SHP77 treated with DMSO at 0.1 percent for 48 hours (cell line): ENCODE measurements around the gene WLS.
"Not testable (repeated sequence)": the region's sequence is repeated elsewhere in the genome, so short reads cannot be mapped to it uniquely, and the experiment has no call there.

Source experiments
- DNase-seq: peaks from one replicate; lab custom pipeline; 2025; lab: John Stamatoyannopoulos, UW

Gene WLS

DNA sequence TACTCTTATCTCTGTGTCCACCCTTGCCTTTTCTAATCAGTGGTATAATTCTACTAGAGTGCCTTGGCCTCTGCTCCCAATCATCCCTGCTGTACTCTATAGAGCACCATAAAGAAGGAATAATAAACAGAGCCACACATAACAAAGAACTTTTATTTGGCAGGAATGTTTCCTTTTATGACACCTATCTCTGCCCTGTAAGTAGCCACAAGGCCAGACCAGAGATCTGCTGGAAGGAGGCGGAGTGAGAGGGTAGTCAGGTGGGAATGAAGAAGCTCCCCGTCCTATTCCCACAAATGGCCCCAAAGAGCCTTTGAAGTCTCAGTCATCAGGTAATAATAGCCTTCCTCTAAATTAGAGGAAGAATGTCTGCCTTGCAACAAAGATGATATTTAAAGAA is 32.7 kb downstream of the WLS start:
- DNase-seq: no peak

GRCh38 chr1:68198752-68199151 is 33.6 kb downstream of the WLS start:
- no peak for DNase-seq

- peak; percentile 96 for DNase-seq
Measured at GRCh38 chr1:68197891-68198290, 34.4 kb downstream of the WLS start.

DNA sequence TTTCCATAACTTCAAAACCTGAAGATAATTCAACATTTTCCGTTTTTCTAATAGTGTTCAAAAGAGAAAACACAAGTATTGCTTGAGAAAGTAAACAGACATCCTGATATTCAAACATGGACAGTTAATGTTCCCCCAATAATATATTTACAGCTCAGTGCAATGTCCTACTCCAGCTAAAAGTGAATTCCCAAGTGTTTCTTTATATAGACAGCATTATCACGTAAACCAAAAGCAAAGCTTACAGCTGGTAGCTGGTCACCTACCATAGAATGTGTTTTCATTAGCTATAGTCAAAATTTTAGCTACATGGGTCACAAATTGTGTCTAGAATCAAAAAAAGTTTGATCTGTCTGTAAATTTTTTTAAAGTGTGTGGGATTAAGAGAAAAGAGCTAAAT is 34.9 kb downstream of the WLS start:
- DNase-seq: peak; percentile 80

GRCh38 chr1:68196676-68197075 is 35.6 kb downstream of the WLS start:
- DNase-seq: no peak

DNA sequence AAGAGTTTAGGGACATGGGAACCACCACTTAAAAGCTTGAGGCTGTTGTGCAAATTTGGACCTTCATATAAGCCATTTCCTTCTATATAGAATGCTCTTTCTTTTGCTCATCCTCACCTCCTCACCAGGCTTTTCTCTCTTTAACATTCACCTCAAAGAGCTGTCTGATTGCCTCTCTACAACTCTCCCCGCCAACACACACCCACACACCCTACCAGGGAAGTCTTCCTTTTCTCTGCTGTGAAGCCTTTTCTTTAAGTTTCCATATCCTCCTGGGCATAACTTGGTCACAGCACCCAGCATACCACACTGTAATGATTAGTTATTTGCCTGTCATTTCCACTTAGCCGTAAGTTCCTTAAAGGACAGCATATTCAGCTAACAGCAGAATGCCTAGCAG is 40.6 kb downstream of the WLS start:
- DNase-seq: no peak

DNA sequence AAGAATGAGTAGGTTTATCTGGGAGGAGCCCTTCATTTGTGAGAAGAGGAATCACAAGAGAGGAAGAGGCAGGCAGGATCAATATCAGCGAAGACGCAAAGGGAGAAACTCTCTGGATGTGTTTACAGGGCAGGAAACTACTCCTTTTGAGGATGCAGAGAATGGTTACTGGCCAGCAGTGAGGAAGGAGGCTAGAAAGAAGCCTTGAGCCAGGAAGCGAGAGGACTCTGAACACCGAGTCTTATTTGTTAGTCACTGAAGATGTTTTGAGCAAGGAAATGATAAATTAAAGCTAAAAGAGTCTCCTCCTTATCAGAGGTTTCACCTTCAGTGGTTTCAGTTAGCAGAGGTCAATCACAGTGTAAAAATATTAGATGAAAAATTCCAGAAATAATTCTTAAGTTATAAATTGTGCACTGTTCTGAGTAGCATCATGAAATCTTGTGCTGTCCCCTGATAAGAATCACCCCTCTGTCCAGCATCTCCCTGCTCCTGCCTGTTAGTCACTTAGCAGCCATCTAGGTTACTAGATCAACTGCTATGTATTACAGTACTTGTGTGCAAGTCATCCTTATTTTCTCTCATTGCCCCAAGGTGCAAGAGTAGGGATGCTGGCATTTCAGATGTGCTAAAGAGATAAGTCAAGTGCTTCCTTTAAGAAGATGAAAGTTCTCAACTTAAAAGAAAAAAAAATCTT is 43.5 kb downstream of the WLS start:
- DNase-seq: no peak

- DNase-seq: no peak
Measured at GRCh38 chr1:68188060-68188538, 44.2 kb downstream of the WLS start.

DNA sequence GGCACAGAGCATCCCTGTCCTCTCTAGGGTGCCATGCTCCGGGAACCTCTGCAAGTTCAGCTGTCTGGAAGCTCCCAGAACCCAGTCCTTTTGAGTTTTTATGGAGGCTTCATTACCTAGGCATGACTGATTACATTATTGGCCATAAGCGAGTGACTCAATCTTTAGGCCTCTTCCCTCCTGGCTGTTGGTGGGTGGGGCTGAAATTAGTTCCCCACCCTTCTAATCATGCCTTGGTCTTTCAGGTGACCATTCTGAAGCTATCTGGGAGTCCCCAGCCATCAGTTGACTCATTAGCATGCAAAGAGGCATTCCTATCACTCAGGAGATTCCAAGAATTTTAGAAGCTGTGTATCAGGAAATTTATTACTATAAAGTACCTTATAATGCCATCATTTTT is 46.6 kb downstream of the WLS start:
- no peak for DNase-seq

DNA sequence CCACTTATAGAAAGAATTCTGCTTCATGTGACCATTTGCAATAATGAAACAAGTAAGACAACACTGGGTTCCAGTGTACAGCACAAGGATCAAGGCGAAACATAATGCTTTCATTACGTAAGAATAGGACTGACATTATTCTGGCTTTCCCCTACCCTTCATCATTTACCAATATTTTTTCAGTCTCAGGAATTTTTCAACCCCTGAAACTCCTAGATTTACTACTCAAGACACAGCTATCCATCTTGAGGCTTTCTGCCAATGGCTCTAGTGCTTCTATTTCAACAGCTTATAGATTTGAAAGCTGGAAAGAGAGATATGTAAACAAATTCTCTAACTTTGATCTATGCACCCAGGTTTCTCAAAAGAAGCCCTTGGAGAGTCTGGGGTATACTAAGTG is 48.4 kb downstream of the WLS start:
- no peak for DNase-seq

DNA sequence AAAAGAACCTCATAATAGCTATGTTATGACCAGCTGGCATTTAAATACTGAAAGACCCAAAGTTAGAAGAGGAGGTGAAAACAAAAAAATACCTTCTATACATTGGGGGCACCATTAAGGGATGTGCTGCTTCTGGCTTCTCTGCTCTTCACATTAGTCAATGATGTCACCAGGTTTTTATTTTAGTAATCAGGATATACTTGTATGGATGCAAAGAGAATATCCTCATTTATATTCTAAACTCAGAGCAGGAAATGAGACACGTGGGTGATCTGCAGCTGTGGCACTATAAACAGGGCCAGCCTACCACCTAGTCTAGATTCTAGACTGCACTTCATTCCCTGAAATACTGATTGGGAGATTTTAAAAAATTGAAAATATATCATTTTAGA is 51.2 kb downstream of the WLS start:
- DNase-seq: no peak

DNA sequence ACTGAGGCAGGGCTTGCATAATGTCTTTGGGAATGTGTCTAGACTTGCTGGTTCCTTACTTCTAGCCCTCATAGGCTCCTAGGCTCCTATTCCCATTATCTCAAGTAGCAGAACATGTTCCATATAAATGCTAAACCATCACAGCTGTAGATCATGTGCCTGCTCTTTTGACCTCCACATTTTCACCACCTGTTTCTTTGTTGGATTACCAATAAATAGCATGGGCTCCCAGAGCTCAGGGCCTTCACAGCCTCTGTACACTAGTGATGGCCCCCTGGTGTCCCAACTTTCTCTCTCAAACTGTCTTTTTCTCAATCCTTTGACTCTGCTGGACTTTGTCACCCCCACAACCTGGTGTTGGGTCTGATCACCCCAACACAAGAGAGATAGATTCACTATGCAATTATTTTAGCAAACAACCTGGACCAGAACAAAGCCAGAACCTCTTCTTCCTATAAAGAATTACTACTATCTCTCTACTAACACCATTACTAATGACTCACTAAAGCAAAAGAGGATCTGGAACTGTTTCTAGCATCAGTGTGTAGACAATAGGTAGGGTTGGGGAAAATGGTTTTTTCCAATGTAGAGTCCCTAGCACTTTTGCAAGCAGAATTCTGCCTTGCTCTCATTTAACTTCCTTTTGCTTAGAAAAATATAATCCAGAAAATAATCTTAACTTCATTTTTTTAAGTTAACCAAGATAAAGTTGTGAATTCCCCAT is 51.7 kb downstream of the WLS start:
- DNase-seq: no peak

- no peak for DNase-seq
Measured at GRCh38 chr1:68178821-68179490, 53.4 kb downstream of the WLS start.

- peak; percentile 55 for DNase-seq
Measured at GRCh38 chr1:68175621-68176398, 56.5 kb downstream of the WLS start.

DNA sequence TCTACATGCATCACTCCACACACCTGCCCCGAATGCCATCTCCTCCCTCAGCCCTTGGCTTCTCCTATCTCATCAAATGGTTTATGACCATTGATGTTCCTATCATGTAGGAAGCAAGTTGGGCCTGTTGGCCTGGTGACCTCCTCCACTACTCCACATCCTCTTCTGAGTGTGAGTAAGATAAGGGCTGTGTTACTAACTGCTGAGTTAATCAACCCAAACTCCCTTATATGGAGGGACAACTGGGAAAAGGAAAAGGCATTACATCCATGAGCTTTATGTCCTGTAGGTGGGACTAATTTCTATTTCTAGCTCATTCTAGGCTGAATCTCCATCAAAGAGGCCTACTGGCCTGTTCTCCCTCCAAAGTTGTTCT is 57.6 kb downstream of the WLS start:
- DNase-seq: peak; percentile 18

DNA sequence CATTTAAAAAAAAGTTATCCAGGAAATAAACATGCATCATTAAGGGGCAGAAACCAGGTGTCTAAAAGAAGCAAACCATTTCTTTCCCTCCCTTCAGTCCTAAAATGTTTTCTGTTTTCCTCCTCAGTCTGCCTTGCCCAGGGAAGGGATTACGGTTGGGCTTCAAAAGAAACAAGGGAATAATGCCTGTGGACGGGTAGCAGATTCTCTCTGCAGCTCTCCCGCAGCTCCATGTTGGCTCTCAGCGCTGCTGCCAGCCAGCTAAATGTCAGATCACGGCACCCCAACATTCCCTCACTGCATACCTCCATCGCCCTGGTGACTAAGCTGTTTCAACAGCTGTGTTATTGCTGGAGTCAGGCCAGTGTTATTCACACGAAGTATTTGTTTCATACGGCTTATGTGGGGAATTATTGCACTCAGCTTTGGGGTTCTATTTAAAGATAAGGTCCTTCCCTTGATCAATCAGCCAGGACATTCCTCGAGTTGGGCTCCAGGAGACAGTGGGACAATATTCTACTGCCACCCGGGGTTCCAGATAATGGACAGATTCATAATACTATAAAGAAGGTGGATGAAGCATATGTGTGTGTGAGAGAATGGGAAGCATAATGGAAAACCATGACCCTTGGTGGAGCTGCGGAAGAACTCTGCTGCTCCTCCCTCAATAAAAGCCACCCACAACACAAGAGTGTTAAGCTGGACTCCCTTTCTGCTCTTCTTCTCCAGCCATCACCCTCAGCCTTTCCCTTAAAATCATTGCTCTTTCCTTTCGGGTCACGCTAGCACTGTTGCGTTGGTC is 58.2 kb downstream of the WLS start:
- peak; percentile 66 for DNase-seq

- DNase-seq: peak; percentile 58
Measured at GRCh38 chr1:68173283-68173935, 58.9 kb downstream of the WLS start.

DNA sequence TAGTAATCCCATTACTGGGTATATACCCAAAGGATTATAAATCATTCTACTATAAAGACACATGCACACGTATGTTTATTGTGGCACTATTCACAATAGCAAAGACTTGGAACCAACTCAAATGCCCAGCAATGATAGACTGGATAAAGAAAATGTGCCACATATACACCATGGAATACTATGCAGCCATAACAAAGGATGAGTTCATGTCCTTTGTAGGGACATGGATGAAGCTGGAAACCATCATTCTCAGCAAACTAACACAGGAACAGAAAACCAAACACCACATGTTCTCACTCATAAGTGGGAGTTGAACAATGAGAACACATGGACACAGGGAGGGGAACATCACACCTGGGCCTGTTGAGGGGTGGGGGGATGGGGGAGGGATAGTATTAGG is 60.5 kb downstream of the WLS start:
- DNase-seq: not testable (repeated sequence)

DNA sequence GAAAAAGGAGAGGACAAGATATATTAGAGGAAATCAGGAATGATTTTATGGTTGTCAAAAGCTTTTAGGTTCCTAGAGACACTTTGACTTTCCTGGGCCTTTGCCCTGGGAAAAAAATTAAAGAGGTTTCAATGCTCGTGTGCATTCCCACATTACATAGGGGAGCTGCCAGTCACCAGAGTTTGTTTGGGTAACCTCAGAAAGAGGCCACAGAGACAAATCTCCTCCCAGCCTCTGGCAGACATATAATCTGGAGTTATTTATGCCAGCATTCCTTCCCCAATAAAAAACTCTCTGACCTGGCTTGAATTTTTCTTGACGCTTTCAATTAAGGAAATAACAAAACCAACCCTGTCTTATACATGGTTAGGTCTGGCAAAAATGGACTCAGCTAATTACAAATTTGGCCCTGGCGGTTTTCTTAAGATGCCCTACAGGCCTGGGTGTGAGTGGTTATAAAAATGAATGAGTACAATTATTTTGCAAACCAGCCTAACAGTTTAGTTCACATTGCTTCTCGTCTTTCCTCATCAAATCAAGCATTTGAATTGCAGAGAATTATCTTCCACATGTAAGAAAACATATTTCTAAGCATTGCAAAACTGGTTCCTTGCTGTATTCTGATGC is 63.7 kb downstream of the WLS start:
- DNase-seq: no peak

DNA sequence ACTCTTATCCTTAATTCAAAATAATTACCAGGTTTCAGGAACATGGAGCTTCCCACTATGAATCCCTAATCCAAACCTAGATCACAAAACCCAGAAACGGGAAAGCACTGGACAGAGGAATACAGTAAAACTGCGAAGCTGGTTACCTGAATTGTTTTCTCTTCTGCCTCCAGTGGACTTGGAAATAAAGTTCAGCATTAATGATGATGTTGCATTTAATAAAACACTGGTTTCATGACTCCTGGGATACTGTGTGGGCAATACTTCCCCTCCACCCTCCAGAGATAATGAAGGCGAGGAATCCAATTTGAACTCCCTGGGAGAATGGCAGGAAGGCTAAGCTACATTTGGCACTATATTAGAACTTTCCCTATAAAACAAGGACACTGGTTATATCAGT is 65.1 kb downstream of the WLS start:
- no peak for DNase-seq

GRCh38 chr1:68166348-68166747 is 66.0 kb downstream of the WLS start:
- no peak for DNase-seq
